ENCODE measurements around the gene SLC35G2.

- TF ChIP-seq CTCF (IDR thresholded peaks at IDR 0.05; ENCODE audit: insufficient read depth, low read depth, low read length): no peak
- TF ChIP-seq EZH2 (IDR thresholded peaks at IDR 0.05; ENCODE audit: insufficient read depth, low read length): no peak
These were observed 79.6 kb downstream of the SLC35G2 start for GRCh38 chr3:136898549-136898948.

Data from astrocyte (in vitro differentiated cells and primary cell).